GM21619 (cell line): ENCODE measurements around the gene FAM118A.
"Not testable (repeated sequence)": the region's sequence is repeated elsewhere in the genome, so short reads cannot be mapped to it uniquely, and the experiment has no call there.

Experiments
- ATAC-seq: cut with Tn5 transposase; IDR thresholded peaks from one replicate; pipeline ENCODE4 v1.9.1; 2021; ENCODE audit not compliant: unreplicated experiment

The FAM118A gene

GRCh38 chr22:45328822-45329529 is 19.2 kb downstream of the FAM118A start:
- ATAC-seq = no peak

GRCh38 chr22:45329530-45329936 is 19.8 kb downstream of the FAM118A start:
- ATAC-seq = no peak

- no peak for ATAC-seq
These were observed 20.8 kb downstream of the FAM118A start for GRCh38 chr22:45330548-45330947.

GRCh38 chr22:45331486-45331885 is 21.8 kb downstream of the FAM118A start:
- no peak for ATAC-seq

DNA sequence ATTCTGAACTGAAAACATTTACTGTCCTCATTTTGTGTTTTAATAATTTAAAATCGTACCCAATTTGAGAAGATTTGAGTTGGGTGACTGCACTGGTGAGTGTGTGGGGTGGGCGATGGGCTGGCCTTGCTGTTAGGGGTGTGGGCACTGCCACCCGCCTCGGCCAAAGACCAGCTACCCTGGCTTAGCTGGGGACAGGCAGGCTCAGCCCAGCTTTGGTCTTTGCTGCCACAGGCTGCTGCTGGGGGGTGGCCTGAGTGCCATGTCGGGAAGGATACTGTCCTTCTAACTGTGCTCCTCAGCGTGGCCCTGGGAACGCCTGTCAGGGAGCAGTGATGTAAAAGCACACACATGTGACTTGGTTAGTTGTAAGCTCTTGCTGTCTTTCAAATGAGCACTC is 22.3 kb downstream of the FAM118A start:
- no peak for ATAC-seq

- ATAC-seq = no peak
These were observed 24.3 kb downstream of the FAM118A start for GRCh38 chr22:45334068-45334467.

DNA sequence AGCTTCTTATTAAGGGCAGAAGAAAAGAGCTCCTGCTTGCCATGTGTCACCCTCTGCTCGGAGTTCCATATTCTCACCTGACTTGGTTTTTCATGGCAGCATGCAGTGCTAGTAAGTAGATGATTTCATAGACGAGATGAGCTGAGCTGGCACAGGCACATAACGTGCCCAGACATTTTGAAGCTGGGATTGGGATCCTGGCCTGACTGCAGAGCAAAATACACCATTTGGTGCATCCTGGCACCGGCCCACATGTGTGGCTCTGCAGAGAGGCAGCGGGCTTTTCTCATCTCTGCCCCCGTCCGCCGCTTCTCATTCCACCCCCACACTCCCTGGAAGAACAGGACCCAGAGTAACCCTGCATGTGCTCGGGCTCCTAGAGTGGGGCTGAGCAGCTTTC is 24.8 kb downstream of the FAM118A start:
- ATAC-seq = no peak

GRCh38 chr22:45335021-45335818 is 25.5 kb downstream of the FAM118A start:
- no peak for ATAC-seq

- ATAC-seq = no peak
These were observed 26.3 kb downstream of the FAM118A start for GRCh38 chr22:45335854-45336522.

GRCh38 chr22:45336971-45337431 is 27.3 kb downstream of the FAM118A start:
- ATAC-seq = no peak

DNA sequence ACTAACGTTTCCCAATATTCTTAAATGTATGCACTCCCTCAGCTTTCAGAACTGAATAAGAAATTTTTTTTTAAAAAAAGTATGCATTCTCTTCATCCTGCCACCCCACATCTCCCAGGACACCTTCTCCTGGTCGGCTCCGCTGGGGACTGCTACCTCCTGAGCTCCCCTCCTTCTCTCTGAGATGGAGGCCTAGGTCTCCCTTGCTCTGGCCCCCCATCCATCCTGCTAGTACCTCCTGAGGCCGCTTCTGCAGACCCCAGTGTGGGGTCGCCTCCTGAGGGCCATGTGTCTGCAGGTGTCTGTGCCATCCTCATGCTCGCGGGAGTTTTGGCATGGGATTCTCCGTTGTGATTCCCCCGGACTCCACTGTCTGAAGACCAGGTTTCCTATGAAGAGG is 27.8 kb downstream of the FAM118A start:
- ATAC-seq = no peak

GRCh38 chr22:45338795-45339194 is 29.1 kb downstream of the FAM118A start:
- ATAC-seq = no peak

GRCh38 chr22:45340323-45340722 is 30.6 kb downstream of the FAM118A start:
- no peak for ATAC-seq

- no peak for ATAC-seq
These were observed 31.8 kb downstream of the FAM118A start for GRCh38 chr22:45341498-45341897.

DNA sequence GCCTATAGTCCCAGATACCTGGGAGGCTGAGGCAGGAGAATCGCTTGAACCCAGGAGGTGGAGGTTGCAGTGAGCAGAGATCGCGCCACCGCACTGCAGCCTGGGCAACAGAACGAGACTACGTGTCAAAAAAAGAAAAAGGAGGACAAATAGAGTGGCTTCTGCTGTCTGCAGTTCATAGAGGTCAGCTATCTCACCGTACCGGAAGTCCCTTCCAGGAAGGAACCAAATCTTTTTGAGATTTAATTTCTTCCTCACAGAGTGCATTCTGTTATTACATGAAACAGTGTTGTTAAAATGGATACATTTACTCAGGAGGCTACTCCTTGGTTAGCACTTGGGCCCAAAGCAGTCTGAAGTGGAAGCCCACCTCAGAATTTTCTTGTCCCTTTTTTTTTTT is 33.4 kb downstream of the FAM118A start:
- ATAC-seq = no peak

- ATAC-seq = no peak
These were observed 34.6 kb downstream of the FAM118A start for GRCh38 chr22:45344334-45344733.

DNA sequence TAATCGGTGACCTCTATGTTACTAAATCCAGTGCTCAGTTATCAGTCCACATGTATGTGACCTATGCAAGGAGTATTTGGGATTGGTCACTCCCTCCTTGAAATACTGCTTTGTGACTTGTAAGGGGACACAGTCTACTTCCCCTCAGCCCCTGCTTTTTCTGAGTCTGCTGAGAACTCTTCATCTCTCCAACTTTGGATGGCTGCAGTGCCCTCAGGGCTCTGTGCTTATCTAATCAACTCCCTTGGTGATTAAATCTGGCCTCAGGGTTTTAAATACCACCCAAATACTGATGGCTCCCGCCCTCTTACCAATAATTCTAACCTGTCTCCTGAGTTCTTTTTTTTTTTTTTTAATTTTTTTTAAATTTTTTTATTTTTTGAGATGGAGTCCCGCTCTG is 40.2 kb downstream of the FAM118A start:
- ATAC-seq = no peak

GRCh38 chr22:45351956-45352355 is 42.2 kb downstream of the FAM118A start:
- ATAC-seq = no peak

- ATAC-seq = not testable (repeated sequence)
These were observed 43.0 kb downstream of the FAM118A start for GRCh38 chr22:45352757-45353156.

- ATAC-seq = no peak
These were observed 44.1 kb downstream of the FAM118A start for GRCh38 chr22:45353786-45354185.

GRCh38 chr22:45357490-45357889 is 47.8 kb downstream of the FAM118A start:
- no peak for ATAC-seq

DNA sequence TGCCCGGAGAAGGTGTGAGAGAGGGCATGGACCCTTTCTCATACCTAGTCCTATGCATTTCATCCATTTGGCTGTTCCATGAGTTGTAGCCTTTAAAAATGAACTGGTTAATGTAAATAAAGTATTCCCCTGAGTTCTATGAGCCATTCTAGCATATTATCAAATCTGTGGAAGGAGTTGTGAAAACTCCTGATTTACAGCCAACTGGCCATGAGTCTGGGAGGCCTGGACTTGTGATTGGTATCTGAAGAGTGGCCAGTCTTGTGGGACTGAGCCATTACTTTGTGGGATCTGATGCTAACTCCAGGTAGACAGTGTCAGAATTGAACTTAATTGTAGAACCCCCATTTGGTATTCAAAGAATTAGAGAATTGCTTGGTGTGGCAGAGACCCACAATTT is 48.4 kb downstream of the FAM118A start:
- no peak for ATAC-seq
